Kidney (tissue), 14 donors: ENCODE data around the gene CALY. TPM values are rescaled to one million over a fixed set of nuclear protein-coding genes. Genes with fewer than 3 reads are reported as not detected.

ENCODE experiments used
- DNase-seq, 5 donors: peaks; one replicate each; pipeline ENCODE4 v3.0.0-alpha.2; 2013 to 2020
- FAIRE-seq: peaks from 2 replicates; lab custom pipeline; 2012; peaks lifted over from hg19 to GRCh38; lab: Jason Lieb, UNC
- H3K27ac ChIP-seq, 2 donors: one replicate each; pipeline ENCODE4 v1.7.0; 2013; ENCODE audit warnings: low read depth in 2 of 2, low read length in 2 of 2, inconsistent platforms in 1 of 2
- H3K27me3 ChIP-seq: one replicate; pipeline ENCODE4 v1.7.1; 2013; ENCODE audit warnings: low read length, inconsistent platforms; ENCODE audit not compliant: control insufficient read depth, insufficient read depth
- H3K36me3 ChIP-seq, 3 donors: one replicate each; pipeline versions ENCODE4 v1.7.0 to v1.7.1; 2013; ENCODE audit warnings: low read length in 3 of 3, control low read depth in 1 of 3, inconsistent platforms in 1 of 3; ENCODE audit not compliant: insufficient read depth in 3 of 3, control insufficient read depth in 2 of 3
- H3K4me1 ChIP-seq, 3 donors: one replicate each; pipeline versions ENCODE4 v1.7.0 to v1.7.1; 2013; ENCODE audit warnings: low read length in 3 of 3, inconsistent platforms in 1 of 3, low read depth in 1 of 3; ENCODE audit not compliant: control insufficient read depth in 2 of 3, insufficient read depth in 2 of 3
- H3K4me3 ChIP-seq, 3 donors: one replicate each; pipeline versions ENCODE4 v1.7.0 to v1.8.1; 2013; ENCODE audit warnings: low read length in 3 of 3, control low read depth in 1 of 3, inconsistent platforms in 1 of 3
- H3K9ac ChIP-seq, 3 donors: one replicate each; pipeline versions ENCODE4 v1.7.0 to v1.7.1; 2013; ENCODE audit warnings: low read length in 3 of 3, control low read depth in 1 of 3, inconsistent platforms in 1 of 3
- H3K9me3 ChIP-seq, 3 donors: one replicate each; pipeline versions ENCODE4 v1.7.0 to v1.7.1; 2013; ENCODE audit warnings: low read length in 3 of 3, control low read depth in 1 of 3, inconsistent platforms in 1 of 3; ENCODE audit not compliant: control insufficient read depth in 2 of 3, insufficient read depth in 1 of 3
- CTCF ChIP-seq: IDR thresholded peaks from 3 replicates; pipeline ENCODE4 v1.5.1; 2012; ENCODE audit warnings: mild to moderate bottlenecking, moderate library complexity, borderline replicate concordance; ENCODE audit not compliant: insufficient read depth; ENCODE audit errors: extremely low read depth
- intact Hi-C: fragments of 100-400 bp; cut with DNase I; formaldehyde crosslinking; loops from one replicate; pipeline ENCODE4 v1.11.1; 2022
- polyA plus RNA-seq: library from polyadenylated mRNA; stranded (reverse); fragments of 350-450 nt; fragmentation: Illumina TruSeq; extraction: RNeasy Lipid Tissue Mini Kit (QIAGEN cat#74804); gene quantifications from one replicate; pipeline ENCODE4 v1.2.3, GENCODE V29; 2014; ENCODE audit warnings: low read depth, low replicate concordance; ENCODE audit not compliant: insufficient read depth
- total RNA-seq: library from RNA; stranded (reverse); fragmentation: NEBNext Ultra II Directional; extraction: Animal tissue kit (Norgen Biotek cat#: 25700); gene quantifications from one replicate; pipeline ENCODE4 v1.2.1, GENCODE V29; 2021
- donor health status: control.
- donor health status: control.
- donor health status: control.
- donor health status: control.
- donor health status: control.
- donor health status: DM: yes; HTN: yes; CAD: no.
- donor health status: Normal renal cell carcinoma (clear cell type).

CALY gene
- total and polyA plus RNA-seq, 2 donors from 2014 or later = 0.41 to 0.54 TPM

- Histone ChIP-seq H3K4me1 (no peaks in the 10 kb centered on the region), H3K36me3 (peaks cover 0 to 58% (median 32%) of the 10 kb centered on the region in 3 donors), H3K9ac (no peak overlapping the region), H3K27ac (no peak overlapping the region), H3K9me3 (no peaks in the 10 kb centered on the region), H3K4me3 (no peak overlapping the region), H3K27me3 (no peaks in the 10 kb centered on the region)
- intact Hi-C loops = no loop called here
- no peak for FAIRE-seq
- DNase-seq = no peak
- no peak for TF ChIP-seq CTCF
These were observed 50.3 kb downstream of the CALY start for GRCh38 chr10:133286366-133286765.

GRCh38 chr10:133285217-133285616 is 51.5 kb downstream of the CALY start:
- no peak for TF ChIP-seq CTCF
- intact Hi-C loops = no loop called here
- FAIRE-seq (no peak), DNase-seq (no peak)
- Histone ChIP-seq H3K36me3 (peaks cover 0 to 57% (median 32%) of the 10 kb centered on the region in 3 donors), H3K9me3 (no peaks in the 10 kb centered on the region), H3K27me3 (no peaks in the 10 kb centered on the region), H3K27ac (no peak overlapping the region), H3K4me3 (no peak overlapping the region), H3K9ac (no peak overlapping the region), H3K4me1 (no peaks in the 10 kb centered on the region)

- H3K9me3 ChIP-seq = no peaks in the 10 kb centered on the region
- intact Hi-C loops = no loop called here
- DNase-seq = no peak
- H3K27ac ChIP-seq = no peak overlapping the region
- no peak overlapping the region for H3K4me3 ChIP-seq
- FAIRE-seq = no peak
- H3K27me3 ChIP-seq = no peaks in the 10 kb centered on the region
- TF ChIP-seq CTCF = no peak
- H3K4me1 ChIP-seq = no peaks in the 10 kb centered on the region
- H3K9ac ChIP-seq = no peak overlapping the region
- H3K36me3 ChIP-seq = peaks cover 0 to 54% (median 35%) of the 10 kb centered on the region in 3 donors
These were observed 52.8 kb downstream of the CALY start for GRCh38 chr10:133283931-133284330.

DNA sequence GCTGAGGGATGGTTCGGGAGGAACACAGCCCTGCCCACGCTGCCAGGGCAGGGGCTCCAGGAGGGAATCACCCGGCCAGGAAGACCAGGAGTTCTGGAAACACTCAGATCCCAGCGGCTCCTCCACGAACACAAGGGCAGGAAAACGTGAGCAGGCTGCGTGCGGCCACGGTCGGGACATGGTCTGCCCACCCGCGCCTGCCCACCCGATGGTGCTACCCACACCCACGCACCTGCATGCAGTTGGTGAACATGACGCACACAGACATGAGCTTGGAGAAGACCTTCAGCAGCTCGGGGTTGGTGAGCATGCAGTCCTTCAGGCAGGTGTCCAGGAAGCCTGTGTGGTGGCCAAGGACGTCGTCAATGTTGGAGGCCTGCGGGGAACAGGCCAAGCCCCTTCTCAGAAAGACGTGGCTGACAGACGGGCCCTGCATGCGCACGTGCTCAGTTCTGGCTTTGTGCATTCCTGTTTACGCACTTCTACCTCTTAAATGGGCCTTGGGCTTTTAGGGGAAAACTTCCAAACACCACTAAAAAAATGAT is 53.8 kb downstream of the CALY start:
- H3K27ac ChIP-seq = no peak overlapping the region
- no peak for TF ChIP-seq CTCF
- no peaks in the 10 kb centered on the region for H3K9me3 ChIP-seq
- H3K4me1 ChIP-seq = no peaks in the 10 kb centered on the region
- FAIRE-seq (no peak), DNase-seq (no peak)
- peaks cover 0 to 49% (median 30%) of the 10 kb centered on the region in 3 donors for H3K36me3 ChIP-seq
- no peak overlapping the region for H3K4me3 ChIP-seq
- no peak overlapping the region for H3K9ac ChIP-seq
- intact Hi-C loops = no loop called here
- H3K27me3 ChIP-seq = no peaks in the 10 kb centered on the region
